ENCODE results near the gene RXFP3.

RXFP3 gene

GRCh38 chr5:33936381-33937016, at the start of gene RXFP3:
Gene RXFP3, plus strand, starts transcription at chr5:33936386. Its CDS starts 355 bp downstream, at chr5:33936741.
- DNase-seq (ENCODE audit: low read depth): peak; percentile 28
- H3K4me3 ChIP-seq (ENCODE audit: low read length): peak within 1 kb of the TSS; percentile 63
- TF ChIP-seq CTCF (conservative IDR thresholded peaks at IDR 0.05; ENCODE audit: low read length): no peak

- H3K4me3 ChIP-seq (ENCODE audit: low read length): no peak overlapping the region
- DNase-seq (ENCODE audit: low read depth): no peak
- TF ChIP-seq CTCF (conservative IDR thresholded peaks at IDR 0.05; ENCODE audit: low read length): no peak
These were observed 48.9 kb upstream of the RXFP3 start for GRCh38 chr5:33887268-33887667.

- TF ChIP-seq CTCF (conservative IDR thresholded peaks at IDR 0.05; ENCODE audit: low read length): no peak
- peak; percentile 67 for DNase-seq (ENCODE audit: low read depth)
- no peak overlapping the region for H3K4me3 ChIP-seq (ENCODE audit: low read length)
These were observed 47.6 kb upstream of the RXFP3 start for GRCh38 chr5:33888587-33888986.

- TF ChIP-seq CTCF (conservative IDR thresholded peaks at IDR 0.05; ENCODE audit: low read length): peak; percentile 51
- H3K4me3 ChIP-seq (ENCODE audit: low read length): peak overlapping the region; percentile 71
- DNase-seq (ENCODE audit: low read depth): peak; percentile 38
These were observed 45.8 kb upstream of the RXFP3 start for GRCh38 chr5:33890131-33891032.

GRCh38 chr5:33891446-33891787, 44.8 kb upstream of the RXFP3 start:
- peak overlapping the region; percentile 71 for H3K4me3 ChIP-seq (ENCODE audit: low read length)
- no peak for TF ChIP-seq CTCF (conservative IDR thresholded peaks at IDR 0.05; ENCODE audit: low read length)
- DNase-seq (ENCODE audit: low read depth): no peak

- peak; percentile 54 for DNase-seq (ENCODE audit: low read depth)
- no peak for TF ChIP-seq CTCF (conservative IDR thresholded peaks at IDR 0.05; ENCODE audit: low read length)
- H3K4me3 ChIP-seq (ENCODE audit: low read length): peak within 1 kb of the TSS; percentile 71
These were observed 44.2 kb upstream of the RXFP3 start, which contains the start of gene ADAMTS12 for GRCh38 chr5:33891788-33892619. Gene ADAMTS12, minus strand, starts transcription at chr5:33891990. Its CDS starts 134 bp downstream, at chr5:33891856.
